ENCODE measurements around the gene GRAP2. TPM values are rescaled to one million over a fixed set of nuclear protein-coding genes. Genes with fewer than 3 reads are reported as not detected.

Gene GRAP2
- total RNA-seq, 1 experiment from 2014 or later = 0.42 TPM

- Histone ChIP-seq H3K4me3 (replicated peaks in 1 of 2; ENCODE audit: low read depth in 1 of 2, low read length in 2 of 2) (no peak overlapping the region), H3K36me3 (ENCODE audit: control insufficient read depth in 1 of 2, insufficient read depth in 2 of 2, low read length in 2 of 2) (no peaks in the 10 kb centered on the region), H3K27me3 (ENCODE audit: insufficient read depth, low read length) (peaks cover 47% of the 10 kb centered on the region), H3K9me2 (ENCODE audit: insufficient read depth) (no peaks in the 10 kb centered on the region), H3K27ac (ENCODE audit: low read depth, low read length) (no peak overlapping the region), H3K4me2 (ENCODE audit: low read length) (no peak overlapping the region), H3K79me2 (ENCODE audit: insufficient read depth, low read length) (no peaks in the 10 kb centered on the region), H3K9me3 (ENCODE audit: control insufficient read depth in 1 of 2, insufficient read depth in 1 of 2, low read depth in 1 of 2, low read length in 2 of 2) (no peaks in the 10 kb centered on the region), H3K4me1 (ENCODE audit: control insufficient read depth in 1 of 2, insufficient read depth in 2 of 2, low read length in 2 of 2) (no peaks in the 10 kb centered on the region), H2AFZ (ENCODE audit: low read depth, low read length, poor library complexity, severe bottlenecking) (no peak overlapping the region), H4K20me1 (ENCODE audit: insufficient read depth) (no peaks in the 10 kb centered on the region), H3K9ac (ENCODE audit: low read length) (no peak overlapping the region)
- RAD21 ChIA-PET (ENCODE audit: low non-redundant PET in 1 of 2, low total read pairs in 2 of 2, uncharacterized antibody in 2 of 2, unreplicated experiment in 2 of 2) = no interaction called here
- no peak for DNase-seq (ENCODE audit: low read depth, low spot score)
- no TSS peak for BruUV-seq (replicated peaks)
- POLR2A ChIA-PET = no interaction called here
- TF ChIP-seq SIN3A (IDR thresholded peaks at IDR 0.05; ENCODE audit: low read depth) = no peak
- no peak for TF ChIP-seq ZBTB33 (IDR thresholded peaks at IDR 0.05; ENCODE audit: extremely low read depth, insufficient replicate concordance, low read length)
- TF ChIP-seq SP1 (IDR thresholded peaks at IDR 0.05; ENCODE audit: low read depth) = no peak
- TF ChIP-seq CBX3 (IDR thresholded peaks at IDR 0.05; ENCODE audit: low read depth) = no peak
- TF ChIP-seq, protein P1, sequence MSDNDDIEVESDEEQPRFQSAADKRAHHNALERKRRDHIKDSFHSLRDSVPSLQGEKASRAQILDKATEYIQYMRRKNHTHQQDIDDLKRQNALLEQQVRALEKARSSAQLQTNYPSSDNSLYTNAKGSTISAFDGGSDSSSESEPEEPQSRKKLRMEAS (IDR thresholded peaks at IDR 0.05) = no peak
- no peak for TF ChIP-seq ZFX (IDR thresholded peaks at IDR 0.05)
- no peak for TF ChIP-seq ELF1 (IDR thresholded peaks at IDR 0.05; ENCODE audit: borderline replicate concordance, low read depth)
- TF ChIP-seq EZH2phosphoT487 (IDR thresholded peaks at IDR 0.05; ENCODE audit: borderline replicate concordance) = no peak
- no peak for TF ChIP-seq CTCF (IDR thresholded peaks at IDR 0.05 in 2 of 3, conservative IDR thresholded peaks at IDR 0.05 in 1 of 3; ENCODE audit: borderline replicate concordance in 1 of 3, insufficient read depth in 1 of 3, low read depth in 2 of 3, low read length in 2 of 3)
- TF ChIP-seq, protein P2, sequence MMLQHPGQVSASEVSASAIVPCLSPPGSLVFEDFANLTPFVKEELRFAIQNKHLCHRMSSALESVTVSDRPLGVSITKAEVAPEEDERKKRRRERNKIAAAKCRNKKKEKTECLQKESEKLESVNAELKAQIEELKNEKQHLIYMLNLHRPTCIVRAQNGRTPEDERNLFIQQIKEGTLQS (IDR thresholded peaks at IDR 0.05) = no peak
- TF ChIP-seq CEBPB (IDR thresholded peaks at IDR 0.05; ENCODE audit: low read depth) = no peak
- no peak for TF ChIP-seq JUND (IDR thresholded peaks at IDR 0.05)
- TF ChIP-seq TCF7L2 (IDR thresholded peaks at IDR 0.05; ENCODE audit: borderline replicate concordance, extremely low read depth, insufficient read depth, insufficient read length) = no peak
- no peak for TF ChIP-seq POLR2AphosphoS5 (IDR thresholded peaks at IDR 0.05; ENCODE audit: low read depth, low read length)
- TF ChIP-seq RAD21 (IDR thresholded peaks at IDR 0.05; ENCODE audit: low read depth) = no peak
- TF ChIP-seq ZNF274 (IDR thresholded peaks at IDR 0.05; ENCODE audit: low read depth, low read length) = no peak
- TF ChIP-seq POLR2A (IDR thresholded peaks at IDR 0.05; ENCODE audit: borderline replicate concordance, extremely low read depth, insufficient read depth, insufficient read length) = no peak
- TF ChIP-seq SRF (IDR thresholded peaks at IDR 0.05; ENCODE audit: low read depth) = no peak
- TF ChIP-seq YY1 (IDR thresholded peaks at IDR 0.05; ENCODE audit: extremely low read depth, insufficient replicate concordance, low read depth, low read length) = no peak
- no peak for TF ChIP-seq REST (IDR thresholded peaks at IDR 0.05; ENCODE audit: low read depth)
- intact Hi-C loops (cut with micrococcal nuclease) = no loop called here
- CTCF ChIA-PET = no interaction called here
- ATAC-seq = no peak
Measured at GRCh38 chr22:39908136-39908535, 7.3 kb downstream of the GRAP2 start.
